GM12878 (cell line): ENCODE results near the gene MR1. TPM values are rescaled to one million over a fixed set of nuclear protein-coding genes. Genes with fewer than 3 reads are reported as not detected.

Experiments used
- ATAC-seq: fragments of 200-7000 bp; cut with Tn5 transposase; 3 replicates; pipeline ENCODE4 v1.9.1; 2020; ENCODE audit warnings: mild to moderate bottlenecking, moderate library complexity
- BruUV-seq: library from RNA; stranded (reverse); fragments of 400-500 nt; replicated peaks from 2 replicates; lab custom pipeline; 2021; lab: Mats Ljungman, UMichigan
- CTCF ChIA-PET: fragments of 300-600 bp; sonication (Branson Sonifier 250); formaldehyde crosslinking; extraction: SDS; loops from one replicate; lab custom pipeline; 2021; ENCODE audit warnings: inconsistent platforms; lab: Yijun Ruan, JAX
- POLR2A ChIA-PET: fragments of 350-600 bp; formaldehyde crosslinking; extraction: SDS; loops from one replicate; lab custom pipeline; 2021; ENCODE audit warnings: inconsistent platforms; lab: Charles Lee
- RAD21 ChIA-PET: fragments of 300-600 bp; sonication (Branson Sonifier 250); formaldehyde crosslinking; loops from one replicate; lab custom pipeline; 2023; ENCODE audit warnings: antibody characterized with exemption; ENCODE audit not compliant: unreplicated experiment; lab: Charles Lee
- SMC1A ChIA-PET: fragments of 300-600 bp; sonication (Branson Sonifier 250); formaldehyde crosslinking; loops from one replicate; lab custom pipeline; 2023; ENCODE audit not compliant: unreplicated experiment, uncharacterized antibody; lab: Charles Lee
- DNase-seq: peaks from one replicate; pipeline ENCODE4 v3.0.0-alpha.2; 2011; ENCODE audit warnings: low read depth, low spot score
- FAIRE-seq: peaks from 3 replicates; lab custom pipeline; 2011; peaks lifted over from hg19 to GRCh38; lab: Jason Lieb, UNC
- H2AFZ ChIP-seq: 2 replicates; pipeline ENCODE4 v1.6.0; 2011; ENCODE audit warnings: low read depth, low read length, control low read depth; ENCODE audit not compliant: control insufficient read depth
- H3K27ac ChIP-seq: 2 replicates; pipeline ENCODE4 v1.5.1; 2011; ENCODE audit warnings: control low read depth; ENCODE audit not compliant: control insufficient read depth, insufficient read depth
- H3K27me3 ChIP-seq, 2 experiments: replicated peaks in 1 of 2; 2 replicates each; pipeline versions ENCODE4 v1.6.0 to v1.6.1; 2011; ENCODE audit warnings: low read length in 1 of 2; ENCODE audit not compliant: control insufficient read depth in 2 of 2, insufficient read depth in 2 of 2
- H3K36me3 ChIP-seq, 2 experiments: 2 replicates each; pipeline ENCODE4 v1.5.1; 2011; ENCODE audit warnings: low read length in 1 of 2; ENCODE audit not compliant: control insufficient read depth in 2 of 2, insufficient read depth in 2 of 2
- H3K4me1 ChIP-seq: 2 replicates; pipeline ENCODE4 v1.6.1; 2011; ENCODE audit warnings: mild to moderate bottlenecking, low read length, moderate library complexity, mixed read lengths; ENCODE audit not compliant: control insufficient read depth, insufficient read depth
- H3K4me2 ChIP-seq: 2 replicates; pipeline ENCODE4 v1.6.0; 2011; ENCODE audit warnings: control low read depth; ENCODE audit not compliant: control insufficient read depth, insufficient read depth
- H3K4me3 ChIP-seq: fragments of 200-600 bp; sonication (generic); 2 replicates; pipeline ENCODE4 v1.5.1; 2016
- H3K79me2 ChIP-seq: 2 replicates; pipeline ENCODE4 v1.6.0; 2011; ENCODE audit warnings: low read length; ENCODE audit not compliant: control insufficient read depth, insufficient read depth
- H3K9ac ChIP-seq: 2 replicates; pipeline ENCODE4 v1.8.0; 2011; ENCODE audit warnings: low read length, control low read depth, mixed read lengths; ENCODE audit not compliant: control insufficient read depth, insufficient read depth
- H3K9me3 ChIP-seq: replicated peaks from 3 replicates; pipeline ENCODE4 v1.5.1; 2011; ENCODE audit warnings: mild to moderate bottlenecking, low read length; ENCODE audit not compliant: control insufficient read depth, insufficient read depth
- H4K20me1 ChIP-seq: 2 replicates; pipeline ENCODE4 v1.6.0; 2011; ENCODE audit not compliant: control insufficient read depth, insufficient read depth
- BACH1 ChIP-seq: fragments of 450-650 bp; IDR thresholded peaks from 2 replicates; pipeline ENCODE4 v1.6.1; 2017; ENCODE audit warnings: mild to moderate bottlenecking, borderline replicate concordance
- FOXK2 ChIP-seq: fragments of 450-650 bp; IDR thresholded peaks from 2 replicates; pipeline ENCODE4 v1.6.1; 2017; ENCODE audit warnings: mild to moderate bottlenecking, moderate library complexity
- JUND ChIP-seq: IDR thresholded peaks from 2 replicates; pipeline ENCODE4 v1.6.1; 2012; ENCODE audit warnings: low read depth, mild to moderate bottlenecking, low read length, improper control_type of control experiment, moderate library complexity
- KLF5 ChIP-seq: fragments of 450-650 bp; IDR thresholded peaks from 2 replicates; pipeline ENCODE4 v1.6.1; 2014; ENCODE audit warnings: mild to moderate bottlenecking; ENCODE audit not compliant: partially characterized antibody
- MEF2A ChIP-seq: IDR thresholded peaks from 2 replicates; pipeline ENCODE4 v1.6.1; 2011; ENCODE audit warnings: low read depth, mild to moderate bottlenecking, low read length, moderate library complexity; ENCODE audit not compliant: insufficient read depth
- MYB ChIP-seq: fragments of 150-350 bp; IDR thresholded peaks from 2 replicates; pipeline ENCODE4 v1.6.1; 2014; ENCODE audit warnings: mild to moderate bottlenecking, low read depth, low read length, borderline replicate concordance
- NRF1 ChIP-seq: conservative IDR thresholded peaks from 2 replicates; pipeline ENCODE4 v1.6.1; 2011; ENCODE audit warnings: mild to moderate bottlenecking, low read depth, low read length, improper control_type of control experiment
- PML ChIP-seq: IDR thresholded peaks from 2 replicates; pipeline ENCODE4 v1.6.1; 2012; ENCODE audit warnings: low read length, inconsistent platforms
- RAD51 ChIP-seq: fragments of 450-650 bp; IDR thresholded peaks from 2 replicates; pipeline ENCODE4 v1.6.1; 2016; ENCODE audit warnings: moderate library complexity, mild to moderate bottlenecking, inconsistent platforms
- RBBP5 ChIP-seq: fragments of 200-600 bp; sonication (generic); conservative IDR thresholded peaks from 2 replicates; pipeline ENCODE4 v1.6.1; 2016
- SIN3A ChIP-seq: IDR thresholded peaks from 2 replicates; pipeline ENCODE4 v1.6.1; 2012; ENCODE audit warnings: low read depth, low read length, improper control_type of control experiment
- SUPT20H ChIP-seq: IDR thresholded peaks from 2 replicates; pipeline ENCODE4 v1.6.1; 2011; ENCODE audit warnings: low read depth, mild to moderate bottlenecking, low read length, moderate library complexity, borderline replicate concordance; ENCODE audit not compliant: control insufficient read depth
- WGBS: methylation state at CpG from one replicate; pipeline ENCODE4 v1.1.6; 2016; ENCODE audit warnings: low lambda C conversion rate; ENCODE audit not compliant: insufficient replicate concordance, insufficient coverage; ENCODE audit errors: missing lambda C conversion rate; 5-methylcytosine and 5-hydroxymethylcytosine counted together
- in situ Hi-C: fragments of 300-500 bp; cut with MboI; formaldehyde crosslinking; loops from 9 replicates; pipeline ENCODE4 v1.14.3; 2018; ENCODE audit warnings: mixed read lengths
- intact Hi-C: fragments of 100-400 bp; cut with micrococcal nuclease; formaldehyde crosslinking; loops from one replicate; pipeline ENCODE4 v1.14.2; 2022; ENCODE audit not compliant: unreplicated experiment
- polyA plus RNA-seq, 11 experiments: library from polyadenylated mRNA; depleted of rRNA in 4 of 11; unstranded in 6 of 11; stranded (reverse) in 5 of 11; fragments of >200 nt; fragmentation: Nextera tagmentation in 4 of 11; fragmentation: Illumina TruSeq in 1 of 11; extraction: Ambion mirVana in 4 of 11; extraction: Trizol in 1 of 11; gene quantifications; 1 replicate in 1 of 11; 2 replicates in 10 of 11; pipeline versions ENCODE4 v1.2.1 to v1.2.3, GENCODE V29; 2011 to 2016; ENCODE audit warnings: inconsistent platforms in 2 of 11, missing spikeins in 2 of 11, low read depth in 1 of 11
- total RNA-seq, 4 experiments: library from RNA; depleted of rRNA in 3 of 4; stranded (reverse); fragments of >200 nt in 3 of 4; fragmentation: Illumina TruSeq in 1 of 4; extraction: Trizol in 1 of 4; gene quantifications; 2 replicates each; pipeline versions ENCODE4 v1.2.1 to v1.2.3, GENCODE V29; 2013 to 2021
- TF ChIP-seq, protein P1 (sequence below): IDR thresholded peaks from 2 replicates; pipeline ENCODE4 v1.6.1; 2011; ENCODE audit warnings: borderline replicate concordance, low read depth, mild to moderate bottlenecking, moderate library complexity, mixed read lengths, low read length; ENCODE audit not compliant: insufficient read depth; ENCODE audit errors: extremely low read length

Gene MR1
- total and polyA plus RNA-seq, 10 of the 15 experiments (the other 5 are each of a cell fraction or from before 2014, with no cell fraction given): 24.7 to 65.9 (median 30.9) TPM

DNA sequence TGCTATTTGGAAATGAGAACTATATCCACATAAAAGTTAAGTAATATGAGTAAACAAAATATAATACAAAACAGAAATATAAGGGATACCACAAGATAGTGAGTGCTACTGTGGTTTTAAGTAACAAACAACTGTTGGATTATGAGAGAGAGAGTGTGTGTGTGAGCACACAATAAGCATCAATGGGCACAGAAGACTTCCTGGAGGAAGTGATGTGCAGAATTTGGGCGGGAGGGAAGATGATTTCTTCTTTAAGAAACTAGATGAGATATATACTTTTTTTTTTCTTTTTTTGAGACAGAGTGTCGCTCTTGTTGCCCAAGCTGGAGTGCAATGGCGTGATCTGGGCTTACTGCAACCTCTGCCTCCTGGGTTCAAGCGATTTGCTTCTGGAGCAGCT, 46.8 kb downstream of the MR1 start:
- intact Hi-C loops (loop anchor here (10.0 kb wide), 1 partner anchor 854 kb away; no protein-coding TSS in a partner anchor), in situ Hi-C loops (no loop called here)
- DNase-seq (no peak), ATAC-seq (no peak), FAIRE-seq (no peak)
- no peak overlapping the region for H3K4me2 ChIP-seq
- 75% methylated on average over 4 of the region's 4 CpGs for WGBS
- H3K27ac ChIP-seq: no peak overlapping the region
- no peaks in the 10 kb centered on the region for H3K9me3 ChIP-seq
- BruUV-seq: no TSS peak
- no peak overlapping the region for H3K4me3 ChIP-seq
- no peak overlapping the region for H3K9ac ChIP-seq
- H3K79me2 ChIP-seq: no peaks in the 10 kb centered on the region
- ChIA-PET POLR2A (interaction anchor here (0.9 to 1.7 kb wide), 3 partner anchors 17 to 72 kb away, joined by 3 to 5 read pairs (median 3); no protein-coding TSS in a partner anchor), CTCF (interaction anchor here (0.8 to 3.0 kb wide), 9 partner anchors 10 to 199 kb away, joined by 3 to 49 read pairs (median 3); no protein-coding TSS in a partner anchor), SMC1A (interaction anchor here (1.0 to 7.7 kb wide), 12 partner anchors 10 to 199 kb away, joined by 3 to 103 read pairs (median 6); partner anchors contain the start of gene MR1), RAD21 (interaction anchor here (1.1 to 7.1 kb wide), 6 partner anchors 10 to 199 kb away, joined by 3 to 61 read pairs (median 23); no protein-coding TSS in a partner anchor)
- H3K27me3 ChIP-seq: no peaks in the 10 kb centered on the region
- H3K36me3 ChIP-seq: no peaks in the 10 kb centered on the region
- no peaks in the 10 kb centered on the region for H4K20me1 ChIP-seq
- TF ChIP-seq KLF5: no peak
- no peak for TF ChIP-seq SUPT20H
- TF ChIP-seq MEF2A: no peak
- no peak for TF ChIP-seq PML
- no peak for TF ChIP-seq BACH1
- no peak for TF ChIP-seq RBBP5
- TF ChIP-seq, protein P1, sequence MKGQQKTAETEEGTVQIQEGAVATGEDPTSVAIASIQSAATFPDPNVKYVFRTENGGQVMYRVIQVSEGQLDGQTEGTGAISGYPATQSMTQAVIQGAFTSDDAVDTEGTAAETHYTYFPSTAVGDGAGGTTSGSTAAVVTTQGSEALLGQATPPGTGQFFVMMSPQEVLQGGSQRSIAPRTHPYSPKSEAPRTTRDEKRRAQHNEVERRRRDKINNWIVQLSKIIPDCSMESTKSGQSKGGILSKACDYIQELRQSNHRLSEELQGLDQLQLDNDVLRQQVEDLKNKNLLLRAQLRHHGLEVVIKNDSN: no peak
- TF ChIP-seq FOXK2: no peak
- TF ChIP-seq JUND: no peak
- no peak for TF ChIP-seq SIN3A
- no peak for TF ChIP-seq NRF1
- TF ChIP-seq MYB: no peak
- no peak for TF ChIP-seq RAD51
- H2AFZ ChIP-seq: no peak overlapping the region
- H3K4me1 ChIP-seq: peaks cover 38% of the 10 kb centered on the region
